Astrocyte of the hippocampus (primary cell): ENCODE measurements around the gene CHST8.

ENCODE experiments used
- DNase-seq: peaks from one replicate; pipeline ENCODE4 v3.0.0; 2011; ENCODE audit warnings: low read depth, low spot score

CHST8 gene

GRCh38 chr19:33785795-33786194 lies 164.0 kb downstream of the CHST8 start:
- peak; percentile 38 for DNase-seq

- DNase-seq = no peak
Measured at GRCh38 chr19:33788676-33789075, 166.9 kb downstream of the CHST8 start.

DNA sequence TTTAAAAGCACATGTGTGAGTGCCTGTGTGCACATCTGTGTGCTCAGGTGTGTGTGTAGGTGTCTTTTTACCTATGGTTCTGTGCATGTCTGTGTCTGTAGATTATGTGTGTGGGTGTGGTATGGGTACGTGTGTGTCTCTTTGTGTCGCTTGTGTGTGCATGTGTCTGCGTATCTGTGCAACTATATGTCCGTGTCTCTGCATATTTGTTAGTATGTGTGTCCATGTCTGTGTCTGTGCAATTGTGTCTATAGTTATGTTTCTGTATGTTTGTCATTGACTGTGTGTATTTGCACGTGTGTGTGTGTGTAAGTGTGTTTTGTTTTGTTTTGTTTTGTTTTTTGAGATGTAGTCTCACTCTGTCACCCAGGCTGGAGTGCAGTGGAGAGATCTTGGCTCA lies 167.6 kb downstream of the CHST8 start:
- no peak for DNase-seq

- peak; percentile 35 for DNase-seq
Measured at GRCh38 chr19:33794683-33795369, 173.1 kb downstream of the CHST8 start.

DNA sequence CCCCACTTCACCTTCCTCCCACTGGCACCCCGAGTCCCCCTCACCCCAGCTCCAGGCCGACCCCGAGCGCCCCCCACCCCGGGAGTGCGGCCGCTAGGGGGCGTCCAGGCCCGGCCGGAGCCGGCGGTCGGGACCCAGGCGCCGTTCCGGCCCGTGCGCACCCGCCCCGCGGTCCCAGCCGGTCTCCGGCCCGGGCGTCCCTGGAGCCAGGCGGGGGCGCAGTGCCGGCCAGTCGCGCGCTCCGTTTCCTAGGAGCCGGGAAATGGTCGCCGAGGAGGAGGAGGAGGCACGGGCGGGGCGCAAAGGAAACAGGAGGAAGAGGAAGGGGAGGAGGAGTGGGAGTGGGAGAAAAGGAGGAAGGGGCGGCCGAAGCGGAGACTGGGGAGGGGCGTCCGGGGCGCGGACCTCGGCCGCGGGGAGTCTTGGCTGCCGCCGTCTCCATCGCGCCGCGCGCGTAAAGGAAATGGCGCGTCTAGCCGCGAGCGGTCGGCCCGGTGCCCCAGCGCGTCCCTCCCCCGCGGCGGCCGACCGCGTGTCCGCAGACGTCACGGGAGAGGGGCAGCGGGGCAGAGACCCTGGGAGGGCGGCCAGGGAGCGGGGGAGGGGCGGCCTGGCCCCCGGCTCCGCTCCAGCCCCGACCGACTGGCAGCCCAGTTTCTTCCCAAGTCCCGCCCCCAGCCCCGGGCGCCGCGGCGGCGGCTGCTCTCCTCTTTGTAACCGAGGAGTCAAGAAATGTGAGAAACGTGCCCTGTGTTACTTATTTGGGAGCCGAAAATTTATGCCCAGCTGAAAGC lies 173.8 kb downstream of the CHST8 start:
- DNase-seq = peak; percentile 94

DNA sequence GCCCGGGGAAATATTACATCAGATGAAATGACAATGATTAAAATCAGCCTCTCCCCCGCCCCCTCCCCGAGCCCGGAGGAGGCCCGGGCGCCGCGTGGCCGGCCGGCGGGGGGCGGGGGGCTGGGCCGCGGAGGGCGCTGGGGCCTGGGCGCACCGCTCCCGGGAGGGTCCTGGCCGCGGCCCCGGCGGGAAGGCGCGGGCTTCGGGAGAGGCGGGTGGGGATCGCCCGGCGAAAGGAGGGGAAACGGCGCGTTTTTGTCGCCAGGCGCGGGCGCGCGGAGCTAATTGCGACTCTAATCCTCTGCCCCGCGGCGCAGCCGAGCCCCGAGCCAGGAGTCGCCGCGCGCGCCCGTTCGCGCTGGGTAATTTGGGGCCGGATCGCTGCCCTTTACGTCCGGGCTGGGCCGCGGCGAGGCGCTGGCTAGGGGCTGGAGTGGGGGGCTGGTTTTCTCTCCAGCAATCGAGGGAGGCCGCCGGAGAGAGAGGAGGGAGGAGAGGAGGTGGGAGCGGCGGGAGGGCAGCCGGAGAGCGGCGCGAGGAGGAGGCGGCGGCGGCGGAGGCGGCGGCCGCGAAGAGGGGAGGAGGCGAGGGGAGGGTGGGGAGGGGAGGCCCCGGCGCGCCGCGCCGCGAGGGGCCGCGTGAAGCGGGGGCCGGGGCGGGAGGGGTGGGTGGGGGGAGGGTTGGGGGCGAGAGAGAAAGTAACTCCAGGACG lies 174.6 kb downstream of the CHST8 start, which contains the start of gene KCTD15:
TSS of gene KCTD15 (plus strand) at position 707 of the 712 bp plus-strand sequence. CDS start 3,585 bp downstream, outside the sequence.
- DNase-seq = peak; percentile 81

DNA sequence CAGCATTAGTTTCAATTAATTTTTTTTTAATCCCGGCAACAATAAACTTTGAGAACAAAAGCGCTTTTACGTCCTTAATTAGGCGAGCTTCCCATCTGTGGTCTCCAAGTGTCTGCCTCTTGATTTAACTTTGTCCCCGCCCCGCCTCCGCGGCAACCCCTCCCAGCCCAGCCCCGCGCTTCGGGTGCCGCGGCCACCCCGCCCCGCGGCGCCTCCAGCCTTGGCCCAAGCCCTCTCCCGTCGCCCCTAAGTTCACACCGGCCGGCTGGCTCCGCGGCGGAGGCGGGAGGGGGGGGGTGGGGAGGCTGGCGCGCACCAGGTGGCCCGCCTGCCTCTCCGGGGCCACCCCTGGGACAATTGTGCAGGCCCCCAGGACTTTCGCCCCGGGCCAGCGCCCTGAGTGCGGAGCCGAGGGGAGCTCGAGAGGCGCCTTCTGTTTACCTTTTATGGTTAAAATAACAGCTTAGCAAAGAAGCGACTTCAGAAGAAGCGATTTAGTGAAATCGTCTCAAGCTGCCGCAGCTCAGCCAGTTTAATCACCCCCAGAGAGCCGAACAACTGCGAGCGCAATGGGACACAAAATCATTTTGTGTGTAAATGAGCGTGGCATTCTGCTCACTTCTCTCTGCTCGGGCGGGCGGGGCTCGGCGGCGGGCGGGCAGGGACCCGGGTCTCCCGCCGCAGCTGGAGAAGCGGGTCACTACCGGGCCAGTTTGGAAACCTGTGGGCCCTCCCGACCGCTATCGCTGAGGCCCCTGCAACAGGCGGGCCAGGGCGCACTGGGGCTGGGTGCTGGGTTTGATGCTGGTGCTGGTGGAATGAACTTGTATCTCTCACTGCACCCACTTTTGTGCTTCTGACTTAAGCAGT lies 176.3 kb downstream of the CHST8 start:
- peak; percentile 71 for DNase-seq

GRCh38 chr19:33798681-33799111 lies 176.9 kb downstream of the CHST8 start:
- DNase-seq = peak; percentile 46

DNA sequence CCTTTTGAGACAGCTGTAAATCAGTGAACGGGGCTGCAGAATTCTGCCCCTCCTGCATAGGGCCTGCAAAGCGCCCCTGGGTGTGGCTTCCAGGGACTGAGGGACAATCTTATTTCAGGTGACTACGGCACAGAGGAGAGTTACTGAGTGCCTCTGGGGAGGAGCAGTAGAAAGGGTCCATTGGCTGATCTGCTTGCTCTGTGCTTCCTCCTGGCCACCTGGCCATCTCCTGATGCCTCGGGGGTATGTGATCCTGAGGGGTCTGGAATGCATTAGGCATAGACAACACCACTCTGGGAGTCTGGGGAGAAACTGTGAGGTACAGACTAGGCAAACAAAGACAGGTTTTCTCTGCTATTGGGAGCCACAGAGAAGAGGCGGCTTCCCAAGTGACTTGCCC lies 177.7 kb downstream of the CHST8 start:
- DNase-seq = no peak

GRCh38 chr19:33800012-33800680 lies 178.4 kb downstream of the CHST8 start:
- DNase-seq = no peak

- no peak for DNase-seq
Measured at GRCh38 chr19:33801411-33801810, 179.7 kb downstream of the CHST8 start.

- DNase-seq = no peak
Measured at GRCh38 chr19:33802001-33802400, 180.2 kb downstream of the CHST8 start.

GRCh38 chr19:33802801-33803200 lies 181.0 kb downstream of the CHST8 start:
- no peak for DNase-seq

DNA sequence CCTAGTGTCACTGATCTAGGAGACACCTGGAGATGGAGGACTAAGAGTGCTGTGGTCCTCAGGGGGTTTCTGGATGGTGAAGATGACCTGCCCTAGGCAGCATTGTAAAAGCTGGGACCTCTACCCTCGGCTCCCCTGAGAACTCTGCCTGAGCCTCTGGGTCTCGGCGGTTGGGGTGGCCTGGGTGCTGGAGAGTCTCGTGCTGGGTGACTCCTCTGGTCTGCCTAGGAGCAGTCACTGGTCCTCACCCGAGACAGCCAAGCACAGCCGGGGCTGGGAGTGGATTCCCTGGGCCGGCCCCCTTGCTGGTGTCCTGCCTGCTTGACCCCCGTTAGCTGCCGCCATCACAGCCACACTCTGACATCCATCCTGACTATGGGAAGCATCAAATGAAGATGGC lies 181.6 kb downstream of the CHST8 start:
- no peak for DNase-seq

DNA sequence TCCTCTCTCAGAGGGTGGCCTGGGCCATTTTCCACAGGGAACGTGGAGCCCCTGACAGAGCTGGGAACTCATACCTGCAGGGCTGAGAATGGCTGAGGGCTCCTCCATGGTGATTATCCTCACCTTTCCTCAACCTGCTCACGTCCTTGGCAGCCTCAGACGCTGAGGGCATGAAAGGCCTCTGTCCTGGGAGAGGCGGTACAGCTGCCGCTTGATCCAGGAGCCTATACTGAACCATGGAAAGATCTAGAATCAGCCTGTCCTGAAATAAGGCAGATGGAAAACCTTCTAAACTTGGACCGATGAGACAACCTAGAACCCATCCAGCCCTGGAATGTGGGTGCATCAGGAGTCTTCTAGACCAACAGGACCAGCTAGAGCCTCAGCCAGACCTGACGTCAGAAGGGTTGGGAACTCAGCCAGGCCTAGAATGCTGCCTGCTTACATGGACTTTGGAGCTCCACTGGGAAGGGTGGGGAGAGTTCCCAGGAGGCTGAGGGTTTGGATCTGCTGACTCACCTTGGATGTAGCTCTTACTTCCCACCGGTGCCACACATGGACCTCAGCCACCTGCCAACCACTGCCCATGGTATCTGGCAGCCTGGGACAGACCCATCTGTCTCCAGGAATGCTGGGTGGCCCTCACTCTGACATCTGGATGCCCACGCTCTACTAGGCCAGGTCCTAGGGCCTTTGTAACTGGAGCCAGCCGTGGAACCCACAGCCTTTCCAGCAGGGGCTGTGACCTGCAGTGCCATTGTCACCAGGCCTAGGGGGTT lies 182.5 kb downstream of the CHST8 start:
- DNase-seq = peak; percentile 81

GRCh38 chr19:33805313-33805712 lies 183.6 kb downstream of the CHST8 start:
- DNase-seq = no peak

- no peak for DNase-seq
Measured at GRCh38 chr19:33805840-33806433, 184.2 kb downstream of the CHST8 start.

DNA sequence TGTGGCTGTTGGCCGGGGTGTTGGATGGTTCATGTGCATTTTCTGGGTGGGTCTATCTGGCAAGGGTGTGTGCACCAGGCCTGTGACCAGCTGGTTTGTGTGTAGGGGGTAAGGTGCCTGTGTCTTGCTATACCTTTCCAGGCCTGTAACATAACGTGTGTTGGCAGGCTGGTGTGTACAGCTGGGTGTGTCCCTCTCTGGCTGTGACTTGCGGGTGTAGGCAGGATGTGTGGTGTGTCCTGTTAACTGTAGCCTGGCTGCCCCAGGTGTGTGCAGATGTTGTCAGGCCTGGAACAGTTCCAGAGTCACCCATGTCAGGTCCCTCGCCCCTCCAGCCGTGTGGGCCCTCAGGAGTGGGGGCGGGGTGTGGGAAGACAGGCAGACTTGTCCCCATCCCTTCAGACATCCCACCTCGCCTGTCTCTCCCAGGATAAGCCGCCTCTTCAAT lies 184.7 kb downstream of the CHST8 start:
- no peak for DNase-seq

DNA sequence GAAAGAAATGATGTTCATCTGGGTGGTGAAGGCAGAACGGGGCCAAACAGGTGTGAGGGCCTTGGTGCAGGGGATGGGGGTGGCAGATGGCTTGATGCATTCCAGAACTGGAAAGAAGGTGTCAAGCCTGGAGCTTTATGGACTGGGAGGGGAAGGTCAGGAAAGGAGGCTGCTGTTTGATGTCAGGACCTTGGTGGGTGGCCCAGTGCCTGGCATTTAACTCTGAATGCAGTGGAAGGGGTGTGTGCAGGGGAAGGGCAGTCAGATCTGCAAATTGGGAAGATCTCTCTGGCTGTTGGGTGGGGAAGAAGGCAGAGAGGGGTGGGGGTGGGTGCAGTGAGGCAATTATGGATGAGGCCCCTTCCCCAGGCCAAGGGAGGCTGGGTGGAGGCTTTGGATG lies 186.6 kb downstream of the CHST8 start:
- no peak for DNase-seq

- DNase-seq = no peak
Measured at GRCh38 chr19:33809960-33810359, 188.2 kb downstream of the CHST8 start.
